BJ (cell line): ENCODE data around the gene FAN1. TPM values are rescaled to one million over a fixed set of nuclear protein-coding genes. Genes with fewer than 3 reads are reported as not detected.

Experiments used
- CTCF ChIA-PET: fragments of 350-600 bp; formaldehyde crosslinking; extraction: SDS; loops from one replicate; lab custom pipeline; 2021; ENCODE audit warnings: antibody characterized with exemption, inconsistent platforms; lab: Yijun Ruan, JAX
- POLR2A ChIA-PET: fragments of 300-600 bp; sonication (Branson Sonifier 250); formaldehyde crosslinking; extraction: SDS; loops from one replicate; lab custom pipeline; 2021; ENCODE audit warnings: antibody characterized with exemption; lab: Charles Lee
- DNase-seq: peaks from one replicate; pipeline ENCODE4 v3.0.0-alpha.2; 2011; ENCODE audit warnings: low read depth
- H3K27me3 ChIP-seq: 2 replicates; pipeline ENCODE4 v1.6.0; 2011; ENCODE audit warnings: low read length; ENCODE audit not compliant: control insufficient read depth, insufficient read depth
- H3K36me3 ChIP-seq: 2 replicates; pipeline ENCODE4 v1.5.1; 2011; ENCODE audit warnings: low read length; ENCODE audit not compliant: control insufficient read depth, insufficient read depth
- H3K4me3 ChIP-seq: 2 replicates; pipeline ENCODE4 v1.5.1; 2011; ENCODE audit warnings: low read depth, mild to moderate bottlenecking, control low read depth, low read length
- polyA plus RNA-seq: library from polyadenylated mRNA; depleted of rRNA; stranded (reverse); fragments of >200 nt; gene quantifications from 2 replicates; pipeline ENCODE4 v1.2.3, GENCODE V29; 2011
- TF ChIP-seq, protein P1 (sequence below): IDR thresholded peaks from 2 replicates; pipeline ENCODE4 v1.5.1; 2011; ENCODE audit warnings: low read depth, mild to moderate bottlenecking, control low read depth, inconsistent platforms, low read length, moderate library complexity; ENCODE audit not compliant: insufficient read depth

FAN1 gene
- polyA plus RNA-seq, 1 experiment, result 5.8 TPM

- POLR2A ChIA-PET, result interaction anchor here (0.6 kb wide), 1 partner anchor 379 kb away, joined by 4 read pairs; no protein-coding TSS in a partner anchor
- TF ChIP-seq, protein P1, sequence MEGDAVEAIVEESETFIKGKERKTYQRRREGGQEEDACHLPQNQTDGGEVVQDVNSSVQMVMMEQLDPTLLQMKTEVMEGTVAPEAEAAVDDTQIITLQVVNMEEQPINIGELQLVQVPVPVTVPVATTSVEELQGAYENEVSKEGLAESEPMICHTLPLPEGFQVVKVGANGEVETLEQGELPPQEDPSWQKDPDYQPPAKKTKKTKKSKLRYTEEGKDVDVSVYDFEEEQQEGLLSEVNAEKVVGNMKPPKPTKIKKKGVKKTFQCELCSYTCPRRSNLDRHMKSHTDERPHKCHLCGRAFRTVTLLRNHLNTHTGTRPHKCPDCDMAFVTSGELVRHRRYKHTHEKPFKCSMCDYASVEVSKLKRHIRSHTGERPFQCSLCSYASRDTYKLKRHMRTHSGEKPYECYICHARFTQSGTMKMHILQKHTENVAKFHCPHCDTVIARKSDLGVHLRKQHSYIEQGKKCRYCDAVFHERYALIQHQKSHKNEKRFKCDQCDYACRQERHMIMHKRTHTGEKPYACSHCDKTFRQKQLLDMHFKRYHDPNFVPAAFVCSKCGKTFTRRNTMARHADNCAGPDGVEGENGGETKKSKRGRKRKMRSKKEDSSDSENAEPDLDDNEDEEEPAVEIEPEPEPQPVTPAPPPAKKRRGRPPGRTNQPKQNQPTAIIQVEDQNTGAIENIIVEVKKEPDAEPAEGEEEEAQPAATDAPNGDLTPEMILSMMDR, result no peak
- CTCF ChIA-PET, result interaction anchor here (1.2 to 6.8 kb wide), 4 partner anchors 11 to 239 kb away, joined by 3 to 40 read pairs (median 7); no protein-coding TSS in a partner anchor
- DNase-seq, result no peak
- Histone ChIP-seq H3K36me3 (peaks cover 5% of the 10 kb centered on the region; the same call in 1 of the 2 replicates), H3K27me3 (no peaks in the 10 kb centered on the region), H3K4me3 (no peak overlapping the region)
These were observed 2.7 kb downstream of the FAN1 start for GRCh38 chr15:30906366-30906765.

- TF ChIP-seq, protein P1, result no peak
- POLR2A ChIA-PET, result interaction anchor here (0.6 kb wide), 1 partner anchor 289 kb away, joined by 19 read pairs; no protein-coding TSS in a partner anchor
- DNase-seq, result no peak
- CTCF ChIA-PET, result interaction anchor here (2.5 kb wide), 1 partner anchor 9 kb away, joined by 8 read pairs; no protein-coding TSS in a partner anchor
- H3K27me3 ChIP-seq, result no peaks in the 10 kb centered on the region
- peaks cover 5% of the 10 kb centered on the region; the same call in 1 of the 2 replicates for H3K36me3 ChIP-seq
- no peak overlapping the region for H3K4me3 ChIP-seq
These were observed 10.0 kb downstream of the FAN1 start for GRCh38 chr15:30913761-30914160.

DNA sequence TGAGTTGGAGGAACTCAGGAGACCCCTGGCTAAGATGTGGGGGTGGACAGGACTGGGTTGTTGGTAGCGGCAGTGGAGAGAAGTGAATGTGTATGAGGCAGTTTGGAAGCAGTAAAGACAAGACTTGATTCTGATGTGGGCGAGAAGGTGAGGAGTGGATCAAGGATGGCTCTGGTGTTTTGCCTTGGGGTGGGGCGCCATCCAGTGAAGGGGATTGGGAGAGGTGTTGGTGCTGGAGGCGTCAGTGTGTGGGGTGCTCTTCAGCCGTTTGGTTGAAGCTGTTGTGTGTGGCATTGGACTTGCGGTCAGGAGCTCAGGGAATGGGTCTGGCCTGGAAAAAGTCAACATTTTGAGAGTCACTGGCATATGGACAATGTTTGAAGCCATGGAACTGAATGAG is 13.3 kb downstream of the FAN1 start:
- ChIA-PET POLR2A (no interaction called here), CTCF (interaction anchor here (0.9 to 2.0 kb wide), 2 partner anchors 12 to 212 kb away, joined by 3 to 10 read pairs; partner anchors contain the start of gene FAN1)
- TF ChIP-seq, protein P1, result no peak
- Histone ChIP-seq H3K27me3 (no peaks in the 10 kb centered on the region), H3K4me3 (no peak overlapping the region), H3K36me3 (peaks cover 2% of the 10 kb centered on the region)
- DNase-seq, result no peak

- POLR2A ChIA-PET, result no interaction called here
- DNase-seq, result no peak
- H3K27me3 ChIP-seq, result no peaks in the 10 kb centered on the region
- CTCF ChIA-PET, result interaction anchor here (0.9 to 2.0 kb wide), 2 partner anchors 13 to 212 kb away, joined by 3 to 10 read pairs; partner anchors contain the start of gene FAN1
- no peak overlapping the region for H3K4me3 ChIP-seq
- TF ChIP-seq, protein P1, result no peak
- H3K36me3 ChIP-seq, result peaks cover 4% of the 10 kb centered on the region
These were observed 14.0 kb downstream of the FAN1 start for GRCh38 chr15:30917675-30918074.

DNA sequence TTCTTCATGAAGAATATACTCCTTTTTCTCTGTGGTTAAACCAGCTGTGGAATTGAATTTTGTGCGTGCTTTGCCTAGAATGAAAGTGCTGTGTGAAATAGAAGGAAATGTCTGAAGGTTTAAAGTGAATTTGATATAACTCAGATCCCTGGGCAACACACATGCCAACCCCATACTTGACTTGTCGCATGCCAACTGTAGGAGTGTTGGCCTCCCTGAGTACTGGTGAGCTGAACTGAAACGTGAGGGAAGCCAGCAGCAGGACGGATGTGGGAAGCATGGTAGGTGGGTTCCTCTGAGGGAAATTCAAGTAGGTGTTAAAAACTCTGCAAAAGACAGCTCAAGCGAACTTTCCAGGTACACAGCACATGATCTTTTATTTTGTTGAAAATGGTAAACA is 14.7 kb downstream of the FAN1 start:
- peaks cover 4% of the 10 kb centered on the region for H3K36me3 ChIP-seq
- CTCF ChIA-PET, result interaction anchor here (2.0 kb wide), 1 partner anchor 14 kb away, joined by 10 read pairs; the partner anchor contains the start of gene FAN1
- H3K4me3 ChIP-seq, result no peak overlapping the region
- POLR2A ChIA-PET, result no interaction called here
- TF ChIP-seq, protein P1, result no peak
- no peaks in the 10 kb centered on the region for H3K27me3 ChIP-seq
- no peak for DNase-seq
